HL-60/S4 treated with phorbol 12-myristate 13-acetate at 8.2 ng/mL for 4 days and 3 days (cell line): ENCODE data around the gene CTIF.

Experiments used
- in situ Hi-C: fragments of 300-500 bp; cut with MboI; formaldehyde crosslinking; loops from 2 replicates; pipeline ENCODE4 v1.15.0; 2022; ENCODE audit warnings: low sequenced_read_pairs

Gene CTIF

GRCh38 chr18:48887905-48888772, 349.3 kb downstream of the CTIF start:
- in situ Hi-C loops, result no loop called here

DNA sequence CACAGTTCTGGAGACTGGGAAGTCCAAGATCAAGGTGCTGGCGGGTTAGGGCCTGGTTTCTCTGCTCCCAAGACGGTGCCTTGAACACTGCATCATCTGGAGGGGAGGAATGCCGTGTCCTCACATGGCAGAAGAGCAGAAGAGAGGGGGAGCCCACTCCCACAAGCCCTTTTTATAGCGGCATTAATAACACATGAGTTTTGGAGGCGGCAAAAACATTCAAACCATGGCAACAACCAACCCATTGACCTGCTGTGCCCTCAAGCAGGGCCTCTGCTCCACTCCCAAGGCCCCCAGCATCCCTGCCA, 349.9 kb downstream of the CTIF start:
- in situ Hi-C loops, result no loop called here

- in situ Hi-C loops, result no loop called here
Observed at GRCh38 chr18:48889115-48889941, 350.5 kb downstream of the CTIF start.

DNA sequence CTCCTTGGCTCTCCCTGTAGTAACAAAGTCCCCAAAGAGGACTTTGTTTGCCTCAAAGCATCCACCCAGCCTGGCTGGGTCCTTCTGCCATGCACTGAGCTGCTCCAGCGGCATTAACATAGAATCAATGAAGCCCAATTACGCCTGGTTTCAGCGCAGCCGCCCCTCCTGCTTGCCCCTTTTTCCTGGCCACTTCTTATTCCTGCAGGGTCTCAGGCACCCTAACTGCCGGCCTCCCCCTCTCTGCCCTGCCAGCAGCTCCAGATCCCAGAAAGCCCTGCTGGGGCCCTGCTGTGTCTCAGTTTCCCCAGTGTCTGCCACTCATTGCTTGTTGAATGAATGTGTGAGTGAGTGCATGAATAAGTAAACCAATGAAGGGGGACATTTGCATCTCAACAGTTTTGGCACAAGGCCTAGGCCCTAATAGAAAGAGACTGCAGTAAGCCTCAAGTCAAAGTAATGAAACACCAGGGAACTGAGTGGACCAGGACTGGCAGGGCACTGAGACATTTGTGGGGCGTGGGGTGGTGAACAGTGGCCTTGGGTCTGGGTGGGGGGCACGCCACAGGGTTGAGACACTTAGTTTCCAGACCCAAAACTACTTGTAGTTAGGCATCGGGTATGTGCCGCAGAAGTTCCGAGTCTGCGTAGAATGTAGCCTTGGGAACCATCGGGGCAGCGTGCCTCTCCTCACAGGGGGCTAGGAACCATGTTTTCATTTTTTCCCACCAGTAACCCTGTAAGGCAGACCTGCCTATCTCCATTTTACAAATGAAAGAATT, 351.3 kb downstream of the CTIF start:
- in situ Hi-C loops, result no loop called here

DNA sequence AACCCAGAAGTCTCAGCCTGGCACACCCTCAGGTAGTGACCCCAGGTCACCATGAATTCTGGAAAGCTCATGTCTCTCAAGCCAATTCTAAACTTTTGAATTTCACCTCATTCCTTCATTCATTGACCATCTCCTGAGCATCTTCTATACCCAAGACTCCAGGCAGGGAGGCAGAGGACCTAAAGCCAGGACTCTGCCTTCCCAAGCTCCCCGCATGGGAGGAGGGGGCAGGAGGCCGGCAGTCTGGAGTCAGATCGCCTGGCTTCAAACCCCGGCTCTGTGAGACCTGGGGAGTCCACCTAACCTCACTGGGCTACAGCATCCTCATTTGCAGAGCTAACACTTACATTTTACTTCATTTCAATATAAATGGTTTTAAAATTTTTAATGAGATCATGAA, 352.9 kb downstream of the CTIF start:
- in situ Hi-C loops, result no loop called here

DNA sequence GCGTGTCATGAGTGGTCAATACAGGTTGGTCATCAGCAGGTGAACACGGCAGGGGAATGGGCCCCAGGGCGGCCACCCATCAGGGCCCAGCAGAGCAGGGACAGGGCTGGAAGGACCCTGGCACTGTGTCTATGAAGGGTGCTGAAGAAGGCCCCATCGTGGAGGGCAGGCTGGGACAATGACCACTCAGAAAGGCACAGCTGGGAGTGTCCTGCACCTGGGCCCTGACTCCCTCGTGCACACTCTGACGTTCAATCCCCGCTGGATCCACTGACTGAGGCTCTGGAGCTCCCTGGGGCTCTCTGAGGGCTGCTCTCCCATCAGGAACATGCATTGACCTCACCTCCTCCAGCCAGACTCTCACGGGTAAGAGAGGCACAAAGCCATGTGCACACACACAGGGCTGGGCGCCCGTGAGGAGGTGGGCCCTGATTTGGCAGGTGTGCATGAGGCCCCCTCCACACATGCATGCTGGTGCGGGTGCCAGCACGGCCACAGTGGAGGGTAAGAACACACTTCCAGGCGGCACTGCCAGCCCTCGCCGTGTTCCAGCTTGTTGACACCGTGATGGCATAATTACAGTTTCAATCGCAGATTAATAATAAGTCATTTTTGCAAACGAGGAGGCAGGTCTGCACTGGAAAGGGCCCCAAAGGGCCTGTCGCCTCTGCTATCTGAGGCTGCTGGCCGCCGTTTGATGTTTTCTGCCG, 353.5 kb downstream of the CTIF start:
- in situ Hi-C loops, result no loop called here

- in situ Hi-C loops, result no loop called here
Observed at GRCh38 chr18:48893061-48893607, 354.3 kb downstream of the CTIF start.

DNA sequence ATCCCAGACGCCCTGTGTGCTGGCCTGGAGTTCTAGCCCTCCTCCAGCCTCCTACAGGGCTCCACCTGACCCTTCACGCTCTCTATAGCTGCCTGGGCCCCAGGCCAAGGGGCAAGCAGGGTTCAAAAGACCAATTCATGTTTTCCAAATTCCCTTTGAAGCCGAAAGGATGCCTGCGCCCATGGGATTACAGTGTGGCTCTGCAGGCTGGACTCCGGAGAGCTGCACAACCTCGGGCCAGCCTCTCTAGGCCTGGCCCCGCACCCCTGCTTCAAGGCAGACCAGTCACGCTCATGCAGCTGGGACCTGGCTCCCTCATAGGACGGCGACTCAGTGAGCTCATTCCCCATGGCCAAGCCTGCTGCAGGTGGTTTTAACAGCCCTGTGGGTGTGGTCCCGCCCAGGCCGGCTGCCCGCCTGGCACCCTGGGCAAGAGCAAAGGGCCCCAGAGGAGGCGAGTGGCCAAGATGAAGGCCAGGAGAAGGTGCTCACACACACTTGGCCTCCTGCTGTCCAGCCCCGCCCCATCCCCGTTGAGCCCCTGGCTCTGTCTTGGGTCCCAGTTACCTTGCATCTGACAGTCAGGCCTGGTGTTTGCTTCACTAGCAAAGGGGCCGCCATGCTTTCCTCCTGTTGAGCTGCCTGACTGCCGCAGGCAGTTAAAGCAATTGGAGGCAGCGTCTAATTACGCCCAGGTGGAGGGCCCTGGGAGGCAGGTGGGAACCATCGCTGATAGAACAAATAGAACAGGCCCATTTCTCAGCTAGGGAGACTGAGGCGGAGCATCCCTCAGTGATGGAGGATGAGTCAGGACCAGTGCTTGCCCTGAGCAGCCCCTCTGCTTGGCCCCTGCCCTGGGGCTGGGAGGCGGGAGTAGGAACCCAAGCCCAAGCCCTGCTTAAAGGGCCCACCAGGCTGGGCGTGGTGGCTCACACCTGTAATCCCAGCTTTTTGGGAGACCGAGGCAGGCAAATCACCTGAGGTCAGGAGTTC, 355.1 kb downstream of the CTIF start:
- in situ Hi-C loops, result no loop called here

DNA sequence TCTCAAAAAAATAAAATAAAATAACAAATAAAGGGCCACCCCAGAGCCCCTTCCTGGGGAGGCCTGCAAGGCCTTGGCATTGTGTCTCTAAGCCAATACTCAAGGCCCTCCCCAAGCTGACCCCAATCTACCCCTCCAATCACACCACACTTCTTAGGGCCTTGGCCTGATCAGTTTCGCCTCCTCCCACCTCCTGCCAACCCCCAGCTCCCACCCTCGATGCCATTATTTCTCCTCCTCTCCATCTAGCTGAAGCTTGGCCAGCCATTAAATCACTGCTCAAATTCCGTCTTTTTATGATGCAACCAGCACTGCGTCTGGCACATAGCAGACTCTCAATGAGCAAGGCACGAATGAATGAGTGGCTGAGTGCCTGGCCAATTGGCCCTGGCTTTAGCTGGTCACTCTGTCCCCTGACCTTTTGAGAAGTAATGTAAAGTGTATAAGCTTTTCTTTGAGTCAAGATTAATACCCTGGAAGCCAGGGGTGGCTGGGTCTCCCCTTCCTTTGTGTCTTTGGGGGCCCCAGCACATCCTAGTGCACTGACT, 356.0 kb downstream of the CTIF start:
- in situ Hi-C loops, result no loop called here

DNA sequence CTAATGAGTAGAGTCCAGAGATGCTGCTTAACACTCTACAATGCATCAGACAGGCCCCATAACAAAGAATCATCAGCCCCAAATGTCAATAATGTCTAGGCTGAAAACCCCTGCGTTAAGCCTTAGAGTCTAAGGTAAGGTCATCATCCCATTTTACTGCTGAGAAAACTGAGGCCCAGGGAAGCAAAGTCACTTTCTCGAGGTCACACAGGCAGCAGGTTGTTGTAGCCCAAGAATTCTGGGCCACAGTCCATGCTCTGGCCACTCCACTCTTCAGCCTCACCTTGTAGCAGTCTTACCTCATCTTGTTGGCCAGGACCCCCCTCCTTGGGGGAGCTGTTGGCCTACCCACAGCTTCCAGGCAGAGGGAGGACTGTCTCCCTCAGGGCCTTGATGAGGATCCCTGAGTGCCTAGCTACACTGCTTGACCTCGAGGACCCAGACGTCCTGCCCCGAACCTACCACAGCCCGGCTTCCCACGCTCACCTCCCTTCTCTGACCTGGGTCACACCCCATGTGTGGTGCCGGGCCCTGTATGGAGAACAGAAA, 357.6 kb downstream of the CTIF start:
- in situ Hi-C loops, result no loop called here

DNA sequence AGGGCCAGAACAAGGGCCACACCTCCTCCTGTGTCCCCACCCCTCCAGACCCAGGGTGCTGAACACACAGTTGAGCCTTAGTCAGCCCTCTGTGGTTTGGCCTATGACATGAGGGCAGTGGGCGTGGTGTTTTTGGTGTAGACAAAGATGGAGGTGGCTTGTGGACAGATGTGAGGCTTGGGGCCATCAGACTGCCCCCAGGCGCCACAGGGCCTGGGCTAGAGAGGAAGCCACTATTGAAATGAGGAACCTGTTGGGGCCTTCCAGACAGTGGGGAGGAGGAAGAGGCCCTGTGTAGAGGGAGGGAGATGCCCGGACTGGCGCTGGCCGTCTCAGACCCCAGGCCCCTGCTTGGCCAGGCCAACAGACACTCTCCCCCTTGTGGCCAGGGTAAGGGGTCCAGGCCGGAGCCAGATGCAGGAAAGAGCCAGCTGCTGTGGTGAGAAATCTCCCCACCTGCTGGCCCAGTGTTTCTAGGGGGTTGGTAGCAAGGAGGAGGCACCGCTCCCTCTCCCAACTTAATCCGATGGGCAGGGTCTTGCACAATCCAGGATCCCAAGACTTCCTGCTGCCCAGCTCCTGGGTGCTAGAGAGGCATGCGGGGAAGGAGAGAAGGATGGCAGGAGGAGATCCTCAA, 358.2 kb downstream of the CTIF start:
- in situ Hi-C loops, result no loop called here

GRCh38 chr18:48897531-48897930, 358.7 kb downstream of the CTIF start:
- in situ Hi-C loops, result no loop called here

GRCh38 chr18:48898521-48898920, 359.7 kb downstream of the CTIF start:
- in situ Hi-C loops, result no loop called here

GRCh38 chr18:48899558-48900174, 360.8 kb downstream of the CTIF start:
- in situ Hi-C loops, result no loop called here

DNA sequence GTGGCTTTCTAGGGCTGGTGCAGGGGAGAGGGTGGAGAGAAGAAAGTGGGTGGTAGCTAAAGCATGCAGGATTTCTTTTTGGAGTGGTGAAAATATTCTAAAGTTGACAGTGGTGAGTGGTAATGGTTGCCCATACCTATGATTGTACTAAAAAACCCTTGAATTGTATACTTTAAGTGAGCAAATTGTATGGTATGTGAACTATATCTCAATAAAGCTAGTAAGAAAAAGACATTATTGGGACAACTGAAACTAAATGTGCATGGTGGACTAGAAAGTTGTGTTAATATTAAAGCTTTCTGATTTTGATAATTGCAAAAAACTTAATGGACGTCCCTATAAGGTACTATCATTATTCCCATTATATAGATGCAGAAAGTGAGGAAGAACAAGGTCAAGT, 361.6 kb downstream of the CTIF start:
- in situ Hi-C loops, result no loop called here

DNA sequence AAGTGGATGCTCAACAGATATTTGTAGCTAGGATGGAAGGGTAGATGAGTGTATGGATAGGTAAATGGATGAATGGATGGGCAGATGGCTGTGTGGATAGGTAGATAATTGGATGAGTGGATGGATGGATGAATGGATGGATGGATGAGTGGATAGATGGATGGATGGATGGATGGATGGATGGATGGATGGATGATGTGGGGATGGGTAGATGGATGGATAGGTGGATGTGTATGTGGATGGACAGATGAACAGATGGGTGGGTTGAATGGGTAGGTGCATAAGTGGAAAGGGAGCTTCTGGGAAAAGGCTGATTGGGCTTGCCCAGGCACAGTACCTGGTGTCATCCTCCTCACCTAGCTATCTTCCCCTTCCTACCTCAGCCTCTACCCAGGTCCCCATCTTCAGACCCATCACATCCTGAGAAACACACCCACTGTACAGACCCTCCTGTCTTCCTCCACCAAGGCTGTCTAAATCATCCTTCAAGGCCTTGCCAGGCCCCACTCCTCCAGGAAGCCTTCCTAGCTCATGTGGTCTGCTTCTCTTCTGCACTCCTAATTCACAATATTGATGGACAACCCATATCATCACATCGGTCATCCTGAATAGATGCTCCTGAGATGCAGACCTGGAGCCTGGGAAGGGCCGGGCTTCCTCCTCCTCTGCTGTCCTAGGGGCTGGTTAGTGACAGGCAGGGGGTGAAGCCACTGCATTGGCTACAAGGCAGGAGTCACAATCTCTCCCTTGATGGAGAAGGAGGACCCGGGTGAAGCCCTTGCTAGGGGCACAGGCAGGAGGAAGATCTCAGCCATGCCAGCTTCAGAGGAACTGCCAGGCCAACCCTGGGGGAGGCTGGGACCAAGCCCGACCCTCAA, 362.6 kb downstream of the CTIF start:
- in situ Hi-C loops, result no loop called here
